AG04449 (cell line): ENCODE measurements around the gene HMCES.

Experiments
- CTCF ChIA-PET: fragments of 350-600 bp; formaldehyde crosslinking; extraction: SDS; loops from one replicate; lab custom pipeline; 2021; ENCODE audit warnings: antibody characterized with exemption; lab: Yijun Ruan, JAX
- POLR2A ChIA-PET: fragments of 400-600, 350-600 bp; formaldehyde crosslinking; extraction: SDS; loops from one replicate; lab custom pipeline; 2020; ENCODE audit warnings: antibody characterized with exemption, inconsistent platforms; lab: Yijun Ruan, JAX
- DNase-seq: peaks from one replicate; pipeline ENCODE4 v3.0.0-alpha.2; 2010; ENCODE audit warnings: low read depth, low spot score
- H3K4me3 ChIP-seq: 2 replicates; pipeline ENCODE4 v1.5.1; 2011; ENCODE audit warnings: low read depth, mild to moderate bottlenecking, control low read depth, low read length
- TF ChIP-seq, protein P1 (sequence below): IDR thresholded peaks from one replicate; pipeline ENCODE4 v1.5.1; 2011; ENCODE audit warnings: mild to moderate bottlenecking, moderate library complexity, low read length, control low read depth, inconsistent platforms; ENCODE audit not compliant: insufficient read depth; ENCODE audit errors: missing control alignments

HMCES gene

GRCh38 chr3:129353589-129353941, 74.9 kb downstream of the HMCES start:
- H3K4me3 ChIP-seq: no peak overlapping the region
- TF ChIP-seq, protein P1, sequence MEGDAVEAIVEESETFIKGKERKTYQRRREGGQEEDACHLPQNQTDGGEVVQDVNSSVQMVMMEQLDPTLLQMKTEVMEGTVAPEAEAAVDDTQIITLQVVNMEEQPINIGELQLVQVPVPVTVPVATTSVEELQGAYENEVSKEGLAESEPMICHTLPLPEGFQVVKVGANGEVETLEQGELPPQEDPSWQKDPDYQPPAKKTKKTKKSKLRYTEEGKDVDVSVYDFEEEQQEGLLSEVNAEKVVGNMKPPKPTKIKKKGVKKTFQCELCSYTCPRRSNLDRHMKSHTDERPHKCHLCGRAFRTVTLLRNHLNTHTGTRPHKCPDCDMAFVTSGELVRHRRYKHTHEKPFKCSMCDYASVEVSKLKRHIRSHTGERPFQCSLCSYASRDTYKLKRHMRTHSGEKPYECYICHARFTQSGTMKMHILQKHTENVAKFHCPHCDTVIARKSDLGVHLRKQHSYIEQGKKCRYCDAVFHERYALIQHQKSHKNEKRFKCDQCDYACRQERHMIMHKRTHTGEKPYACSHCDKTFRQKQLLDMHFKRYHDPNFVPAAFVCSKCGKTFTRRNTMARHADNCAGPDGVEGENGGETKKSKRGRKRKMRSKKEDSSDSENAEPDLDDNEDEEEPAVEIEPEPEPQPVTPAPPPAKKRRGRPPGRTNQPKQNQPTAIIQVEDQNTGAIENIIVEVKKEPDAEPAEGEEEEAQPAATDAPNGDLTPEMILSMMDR: no peak
- DNase-seq: no peak
- POLR2A ChIA-PET: no interaction called here
- CTCF ChIA-PET: interaction anchor here (1.5 to 1.8 kb wide), 3 partner anchors 10 to 29 kb away, joined by 3 to 4 read pairs (median 3); no protein-coding TSS in a partner anchor
